GM18526 (cell line): Measurements from ENCODE around the gene ZNF20.

Experiments used
- POLR2A ChIP-seq: IDR thresholded peaks from 3 replicates; pipeline ENCODE4 v1.6.1; 2011; ENCODE audit not compliant: insufficient read length; ENCODE audit errors: extremely low read depth

ZNF20 gene

DNA sequence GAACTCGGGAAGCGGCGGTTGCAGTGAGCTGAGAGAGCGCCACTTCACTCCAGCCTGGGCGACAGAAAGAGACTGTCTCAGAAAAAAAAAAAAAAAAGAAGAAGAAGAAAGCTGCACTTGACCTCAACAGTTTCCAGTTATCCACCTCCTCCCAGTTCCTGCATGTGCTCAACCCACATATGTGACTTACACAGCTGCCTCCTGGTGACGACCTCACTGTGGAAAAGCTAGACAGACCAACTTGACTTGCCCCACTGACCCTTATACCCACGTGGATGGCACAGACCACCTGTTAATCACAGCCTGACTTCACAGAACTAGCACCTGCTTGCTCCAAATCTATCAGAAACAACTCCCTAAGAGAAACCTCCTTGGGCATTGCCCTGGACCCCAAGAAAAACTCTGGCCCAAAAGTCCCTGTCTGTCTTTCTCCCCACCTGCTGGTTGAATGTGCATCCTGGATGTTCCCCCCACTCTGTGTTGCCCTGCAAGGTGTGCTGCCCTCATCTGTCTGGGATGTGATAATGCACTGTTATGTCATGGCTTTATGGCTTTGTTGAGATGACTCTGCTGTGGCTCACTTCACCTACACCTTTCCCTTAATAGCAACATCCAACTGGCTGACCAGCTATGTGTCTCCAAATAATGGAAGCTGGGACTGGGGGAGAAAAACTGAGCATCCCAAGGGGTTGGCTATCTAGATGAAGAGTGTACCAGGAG lies 2.8 kb downstream of the ZNF20 start:
- no peak for TF ChIP-seq POLR2A

DNA sequence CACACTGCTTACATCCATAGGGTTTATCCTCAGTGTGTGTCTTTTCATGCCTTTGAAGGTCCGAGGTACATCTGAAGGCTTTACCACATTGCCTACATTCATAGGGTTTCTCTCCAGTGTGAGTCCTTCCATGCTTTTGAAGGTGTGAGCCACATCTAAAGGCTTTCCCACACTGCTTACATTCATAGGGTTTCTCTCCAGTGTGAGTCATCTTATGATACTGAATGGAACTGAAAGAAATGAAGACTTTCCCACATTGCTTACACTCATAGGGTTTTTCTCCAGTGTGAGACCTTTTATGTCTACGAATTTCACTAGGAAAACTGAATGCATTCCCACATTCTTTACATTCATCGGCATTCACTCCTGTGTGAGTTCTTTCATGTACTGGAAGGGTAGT lies 7.1 kb downstream of the ZNF20 start:
- no peak for TF ChIP-seq POLR2A

DNA sequence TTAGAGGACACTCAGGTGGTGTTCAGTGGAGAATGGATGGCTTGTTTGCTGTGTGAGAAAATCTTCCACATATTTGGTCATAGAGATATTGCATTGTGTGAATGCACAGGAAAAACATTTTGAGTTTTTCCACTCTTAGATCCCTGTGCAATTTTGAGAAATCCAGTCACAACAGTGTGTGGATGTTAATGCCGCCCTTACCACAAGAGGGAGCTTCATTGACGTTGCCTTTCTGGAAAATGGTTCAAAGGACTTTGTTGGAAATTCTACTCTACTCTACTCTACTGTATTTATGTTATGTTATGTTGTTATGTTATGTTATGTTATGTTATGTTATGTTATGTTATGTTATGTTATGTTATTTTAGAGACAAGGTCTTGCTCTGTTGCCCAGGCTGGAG lies 13.4 kb downstream of the ZNF20 start:
- TF ChIP-seq POLR2A, result no peak

DNA sequence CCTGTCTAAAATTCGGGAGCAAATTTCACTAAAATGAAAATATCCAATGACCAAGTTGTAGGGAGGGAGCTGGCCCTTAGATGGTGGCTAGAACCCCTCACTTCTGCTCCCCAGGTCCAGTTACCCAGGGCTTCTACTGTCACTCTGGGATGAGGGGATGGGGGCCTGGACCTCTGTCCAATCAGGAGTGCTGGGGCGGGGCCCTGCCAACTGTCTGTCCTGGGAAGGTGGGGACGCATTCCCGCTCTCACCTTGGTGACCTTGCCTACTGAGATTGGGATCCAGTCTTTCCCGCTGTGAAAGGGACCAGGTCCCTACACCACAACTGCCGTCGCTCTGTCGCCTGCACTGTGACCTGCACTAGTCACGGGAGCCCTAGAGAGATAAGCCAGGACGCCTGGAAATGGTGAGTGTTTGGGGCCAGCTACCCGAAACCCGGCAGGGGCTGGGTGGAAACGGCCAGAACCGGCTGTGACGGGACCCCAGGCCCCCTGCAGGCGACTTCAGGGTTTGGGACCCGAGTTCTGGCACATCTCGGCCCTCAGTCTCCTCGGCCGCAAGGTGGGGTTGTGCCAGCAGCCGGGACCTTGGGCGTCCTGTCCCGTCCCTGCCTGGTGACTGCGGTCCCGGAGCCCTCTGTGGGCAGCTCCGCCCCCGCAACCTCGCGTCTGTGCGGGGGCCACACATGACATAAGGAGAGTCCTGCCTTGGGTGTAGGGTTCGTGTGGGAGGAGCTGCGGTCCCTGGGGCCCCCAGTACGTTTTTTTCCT lies 22.8 kb downstream of the ZNF20 start:
- no peak for TF ChIP-seq POLR2A

DNA sequence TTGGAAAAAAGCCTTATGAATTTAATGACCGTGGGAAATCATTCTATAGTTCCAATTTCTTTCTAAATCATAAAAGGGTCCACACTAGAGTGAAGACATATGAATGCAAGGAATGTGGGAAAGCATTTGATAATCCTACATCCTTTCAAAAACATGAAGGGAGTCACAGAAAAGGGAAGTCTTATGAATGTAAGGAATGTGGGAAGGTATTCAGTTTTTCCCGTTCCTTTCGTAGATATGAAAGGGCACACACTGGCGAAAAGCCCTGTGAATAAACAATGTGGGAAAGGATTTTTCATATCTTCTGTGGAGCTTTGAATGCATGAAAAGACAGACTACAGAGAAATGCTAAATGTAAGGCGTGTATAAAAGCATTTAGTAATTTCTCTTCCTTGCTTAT lies 27.0 kb downstream of the ZNF20 start:
- no peak for TF ChIP-seq POLR2A

DNA sequence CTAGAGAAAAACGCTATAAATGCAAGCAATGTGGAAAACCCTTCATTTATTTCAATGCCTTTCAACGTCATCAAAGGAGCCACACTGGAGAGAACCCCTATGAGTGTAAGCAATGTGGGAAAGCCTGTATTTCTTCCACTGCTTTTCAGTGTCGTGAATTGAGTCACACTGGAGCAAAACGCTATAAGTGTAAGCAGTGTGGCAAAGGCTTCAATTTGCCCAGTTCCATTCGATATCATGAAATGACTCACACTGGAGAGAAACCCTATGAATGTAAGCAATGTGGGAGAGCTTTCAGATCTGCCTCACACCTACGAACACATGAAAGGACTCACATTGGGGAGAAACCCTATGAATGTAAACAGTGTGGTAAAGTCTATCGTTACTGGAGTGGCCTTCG lies 27.4 kb downstream of the ZNF20 start:
- no peak for TF ChIP-seq POLR2A

DNA sequence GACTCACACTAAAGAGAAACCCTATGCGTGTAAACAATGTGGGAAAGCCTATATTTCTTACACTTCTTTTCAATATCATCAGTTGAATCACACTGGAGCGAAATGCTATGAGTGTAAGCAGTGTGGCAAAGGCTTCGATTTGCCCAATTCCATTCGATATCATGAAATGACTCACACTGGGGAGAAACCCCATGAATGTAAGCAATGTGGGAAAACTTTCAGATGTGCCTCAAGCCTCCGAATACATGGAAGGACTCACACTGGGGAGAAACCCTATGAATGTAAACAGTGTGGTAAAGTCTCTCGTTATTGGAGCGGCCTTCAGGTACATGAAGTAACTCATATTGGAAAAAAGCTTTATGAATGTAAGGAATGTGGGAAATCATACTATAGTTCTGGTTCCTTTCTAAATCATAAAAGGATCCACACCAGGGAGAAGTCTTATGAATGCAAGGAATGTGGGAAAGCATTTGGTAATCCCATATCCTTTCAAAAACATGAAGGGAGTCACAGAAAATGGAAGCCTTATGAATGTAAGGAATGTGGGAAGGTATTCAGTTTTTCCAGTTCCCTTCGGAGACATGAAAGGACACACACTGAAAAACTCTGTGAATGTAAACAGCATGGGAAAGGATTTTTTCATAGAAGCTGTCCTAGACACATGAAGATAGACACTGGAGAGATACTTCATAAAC lies 28.1 kb downstream of the ZNF20 start:
- no peak for TF ChIP-seq POLR2A

DNA sequence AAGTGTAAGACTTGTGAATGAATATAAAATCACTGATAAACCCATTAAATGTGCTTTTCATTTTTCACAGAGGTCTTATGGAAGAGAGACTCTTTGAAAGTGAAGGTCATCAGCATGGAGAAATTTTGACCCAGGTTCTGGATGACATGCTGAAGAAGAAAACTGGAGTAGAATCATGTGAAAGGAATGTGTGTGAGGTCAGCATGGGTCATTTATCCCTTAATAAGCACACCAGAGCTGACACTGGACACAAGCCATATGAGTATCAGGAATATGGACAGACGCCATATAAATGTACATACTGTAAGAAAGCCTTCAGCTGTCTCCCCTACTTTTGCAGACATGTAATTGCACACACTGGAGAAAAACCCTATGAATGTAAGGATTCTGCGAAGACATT lies 29.0 kb downstream of the ZNF20 start:
- no peak for TF ChIP-seq POLR2A

DNA sequence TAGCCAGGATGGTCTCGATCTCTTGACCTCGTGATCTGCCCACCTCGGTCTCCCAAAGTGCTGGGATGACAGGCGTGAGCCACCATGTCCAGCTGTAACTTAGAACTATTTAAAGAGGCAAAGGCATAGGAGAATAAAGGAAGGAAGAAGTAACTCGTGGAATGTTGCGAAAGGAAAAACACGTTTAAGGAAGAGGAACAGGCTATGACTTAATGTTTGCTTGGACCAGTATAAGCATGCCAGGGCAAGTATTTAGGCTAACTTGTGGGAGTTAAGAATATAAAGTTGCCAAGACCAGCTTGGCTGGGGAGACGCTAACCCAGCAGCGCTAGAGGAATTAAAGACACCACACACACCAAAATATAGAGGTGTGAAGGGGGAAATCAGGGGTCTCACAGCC lies 42.1 kb downstream of the ZNF20 start:
- no peak for TF ChIP-seq POLR2A

DNA sequence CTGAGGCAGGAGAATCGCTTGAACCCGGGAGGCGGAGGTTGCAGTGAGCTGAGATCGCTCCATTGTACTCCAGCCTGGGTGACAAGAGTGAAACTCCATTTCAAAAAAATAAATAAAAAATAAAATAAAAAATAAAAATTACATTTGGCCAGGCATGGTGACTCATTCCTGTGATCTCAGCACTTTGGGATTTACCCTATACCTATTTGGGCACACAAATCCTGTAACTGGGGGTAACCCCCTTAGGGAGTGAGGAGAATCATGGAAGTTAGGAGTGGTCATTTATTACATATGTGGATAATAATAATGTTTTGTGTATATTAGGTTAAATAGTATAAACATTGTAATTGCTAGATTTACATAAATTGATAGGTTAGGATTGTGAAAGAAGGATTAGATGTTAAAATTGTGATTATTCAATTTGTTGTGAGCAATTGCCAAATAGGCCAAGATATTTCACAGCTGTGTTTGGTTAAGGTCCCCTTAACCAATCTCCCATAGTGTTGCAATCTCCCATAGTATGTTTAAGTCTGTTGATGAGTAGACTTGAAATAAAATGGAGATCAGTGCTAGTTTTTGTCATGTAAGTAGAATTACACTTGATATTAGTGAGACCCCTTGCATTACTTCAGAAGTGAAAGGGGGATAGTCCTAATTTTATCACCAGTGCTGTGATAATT lies 44.9 kb downstream of the ZNF20 start:
- no peak for TF ChIP-seq POLR2A

DNA sequence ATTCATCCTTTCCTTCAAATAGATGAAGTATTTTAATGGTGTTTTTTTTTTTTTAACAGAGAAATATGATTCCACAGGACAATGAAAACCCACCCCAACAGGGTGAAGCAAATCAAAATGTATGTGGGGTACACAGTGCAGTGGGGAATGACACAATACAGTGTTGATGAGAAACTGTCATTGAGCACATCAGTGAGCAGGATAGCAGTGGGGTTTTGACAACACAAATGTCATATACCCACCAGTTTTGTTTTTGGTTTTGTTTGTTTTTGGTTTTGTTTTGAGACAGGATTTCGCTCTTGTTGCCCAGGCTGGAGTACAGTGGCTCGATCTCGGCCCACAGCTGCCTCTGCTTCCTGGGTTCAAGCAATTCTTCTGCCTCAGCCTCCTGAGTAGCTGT lies 46.4 kb downstream of the ZNF20 start:
- no peak for TF ChIP-seq POLR2A

DNA sequence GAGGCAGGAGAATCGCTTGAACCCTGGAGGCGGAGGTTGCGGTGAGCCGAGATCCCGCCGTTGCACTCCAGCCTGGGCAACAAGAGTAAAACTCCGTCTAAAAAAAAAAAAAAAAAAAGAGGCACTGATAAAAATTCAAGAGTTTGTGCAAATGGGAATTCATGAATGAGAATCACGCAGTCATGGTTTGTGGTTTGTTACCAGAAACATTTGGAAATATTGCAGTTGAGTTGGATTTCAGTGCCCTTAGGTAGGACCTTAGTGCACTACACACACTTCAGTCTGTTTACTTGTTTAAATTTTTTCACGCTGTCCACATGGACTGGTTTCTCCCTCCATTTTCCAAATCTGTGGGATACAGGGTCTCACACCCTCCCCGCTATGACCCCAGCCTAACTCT lies 47.2 kb downstream of the ZNF20 start:
- no peak for TF ChIP-seq POLR2A

DNA sequence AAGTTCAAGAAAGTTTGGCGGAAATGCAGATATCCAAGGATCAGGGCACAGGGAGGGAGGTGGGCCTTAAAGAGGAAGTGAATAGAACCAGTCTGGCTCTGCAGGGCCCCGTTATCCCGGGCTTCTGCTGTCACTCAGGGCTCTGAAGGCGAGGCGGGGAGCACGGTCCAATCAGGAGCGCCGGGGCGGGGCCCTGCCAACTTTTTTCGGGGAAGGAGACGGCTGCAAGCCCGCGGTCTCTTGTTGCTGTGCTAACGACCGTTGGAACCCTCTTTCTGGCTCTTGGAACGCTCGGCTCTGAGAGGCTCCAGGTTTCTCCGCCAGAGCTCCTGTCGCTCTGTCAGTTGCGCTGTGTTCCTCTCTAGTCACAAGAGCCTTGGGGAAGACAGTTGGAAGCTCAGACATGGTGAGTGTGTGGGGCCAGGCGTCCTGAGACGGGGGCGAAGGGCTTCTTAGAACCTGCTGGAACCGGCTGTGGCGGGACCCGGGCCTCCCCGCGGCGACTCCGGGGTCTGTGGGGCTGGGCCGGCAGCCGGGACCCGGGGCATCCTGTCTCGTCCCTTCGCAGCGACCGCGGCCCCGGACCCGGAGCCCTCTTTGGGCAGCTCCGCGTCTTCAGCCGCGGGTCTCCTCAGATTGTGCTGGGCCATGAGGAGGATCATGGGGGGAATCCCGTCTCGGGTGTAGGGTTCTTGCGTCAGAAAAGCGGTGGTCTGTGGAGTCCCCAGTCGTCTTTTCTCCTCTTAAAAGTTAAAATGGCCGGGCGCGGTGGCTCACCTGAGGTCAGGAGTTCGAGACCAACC lies 47.9 kb downstream of the ZNF20 start:
- TF ChIP-seq POLR2A, result peak; percentile 63

DNA sequence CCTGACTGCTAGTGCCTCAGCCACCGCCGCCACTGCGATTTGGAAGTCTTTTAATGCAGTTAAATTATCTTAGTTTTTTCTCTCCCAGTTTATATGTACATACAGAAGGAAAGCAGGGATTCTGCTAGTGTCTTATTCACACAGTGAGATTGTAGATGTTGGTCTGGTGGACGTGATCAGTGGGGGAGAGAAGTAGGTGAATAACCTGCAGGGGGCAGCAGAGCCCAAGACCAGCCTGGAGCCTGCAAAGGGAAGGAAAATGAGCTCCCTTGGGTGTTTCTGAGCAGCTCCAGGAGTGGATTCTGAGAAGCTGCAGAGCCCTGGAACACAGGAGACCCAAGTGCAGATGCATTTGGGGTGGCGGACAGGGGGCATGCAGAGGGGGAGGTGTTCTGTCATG lies 49.3 kb downstream of the ZNF20 start:
- TF ChIP-seq POLR2A, result no peak
